ENCODE results near the gene SLC25A30.
"Not testable (repeated sequence)": the region's sequence is repeated elsewhere in the genome, so short reads cannot be mapped to it uniquely, and the experiment has no call there.

SLC25A30 gene

GRCh38 chr13:45386892-45387575 lies 31.1 kb downstream of the SLC25A30 start:
- not testable (repeated sequence) for H3K4me3 ChIP-seq (ENCODE audit: low read depth in 1 of 2, low read length in 2 of 2); H3K36me3 ChIP-seq (ENCODE audit: insufficient read depth, low read length); H3K27me3 ChIP-seq (ENCODE audit: control insufficient read depth in 1 of 2, insufficient read depth in 2 of 2, low read length in 2 of 2)

GRCh38 chr13:45385907-45386553 lies 32.1 kb downstream of the SLC25A30 start:
- H3K27ac ChIP-seq (ENCODE audit: low read depth, low read length): no peak overlapping the region
- no peak overlapping the region for H3K4me3 ChIP-seq (ENCODE audit: low read depth in 1 of 2, low read length in 2 of 2)
- no peaks in the 10 kb centered on the region for H3K36me3 ChIP-seq (ENCODE audit: insufficient read depth, low read length)

More at GRCh38 chr13:45386892-45387575, 31.1 kb downstream of the SLC25A30 start:
- not testable (repeated sequence) for H3K9me3 ChIP-seq (ENCODE audit: low read length); H3K4me1 ChIP-seq (ENCODE audit: insufficient read depth, low read length); H3K27ac ChIP-seq (ENCODE audit: low read depth, low read length); H3K9ac ChIP-seq (ENCODE audit: low read length)

GRCh38 chr13:45385320-45385719 lies 32.9 kb downstream of the SLC25A30 start:
- Histone ChIP-seq H3K9me3 (ENCODE audit: low read length) (no peaks in the 10 kb centered on the region), H3K36me3 (ENCODE audit: insufficient read depth, low read length) (no peaks in the 10 kb centered on the region), H3K4me3 (ENCODE audit: low read depth in 1 of 2, low read length in 2 of 2) (no peak overlapping the region), H3K27ac (ENCODE audit: low read depth, low read length) (no peak overlapping the region), H3K4me1 (ENCODE audit: insufficient read depth, low read length) (no peaks in the 10 kb centered on the region), H3K9ac (ENCODE audit: low read length) (no peak overlapping the region), H3K27me3 (ENCODE audit: control insufficient read depth in 1 of 2, insufficient read depth in 2 of 2, low read length in 2 of 2) (no peaks in the 10 kb centered on the region)

More at GRCh38 chr13:45385907-45386553, 32.1 kb downstream of the SLC25A30 start:
- no peaks in the 10 kb centered on the region for H3K4me1 ChIP-seq (ENCODE audit: insufficient read depth, low read length)
- no peaks in the 10 kb centered on the region for H3K9me3 ChIP-seq (ENCODE audit: low read length)
- H3K27me3 ChIP-seq (ENCODE audit: control insufficient read depth in 1 of 2, insufficient read depth in 2 of 2, low read length in 2 of 2): no peaks in the 10 kb centered on the region
- no peak overlapping the region for H3K9ac ChIP-seq (ENCODE audit: low read length)

GRCh38 chr13:45384474-45385174 lies 33.5 kb downstream of the SLC25A30 start:
- H3K9me3 ChIP-seq (ENCODE audit: low read length): no peaks in the 10 kb centered on the region
- no peak overlapping the region for H3K9ac ChIP-seq (ENCODE audit: low read length)
- no peaks in the 10 kb centered on the region for H3K36me3 ChIP-seq (ENCODE audit: insufficient read depth, low read length)
- H3K27ac ChIP-seq (ENCODE audit: low read depth, low read length): no peak overlapping the region
- no peaks in the 10 kb centered on the region for H3K4me1 ChIP-seq (ENCODE audit: insufficient read depth, low read length)
- H3K27me3 ChIP-seq (ENCODE audit: control insufficient read depth in 1 of 2, insufficient read depth in 2 of 2, low read length in 2 of 2): no peaks in the 10 kb centered on the region
- no peak overlapping the region for H3K4me3 ChIP-seq (ENCODE audit: low read depth in 1 of 2, low read length in 2 of 2)

GRCh38 chr13:45382739-45383138 lies 35.4 kb downstream of the SLC25A30 start:
- H3K36me3 ChIP-seq (ENCODE audit: insufficient read depth, low read length); H3K4me3 ChIP-seq (ENCODE audit: low read depth in 1 of 2, low read length in 2 of 2): not testable (repeated sequence)

GRCh38 chr13:45381196-45381595 lies 37.0 kb downstream of the SLC25A30 start:
- H3K27ac ChIP-seq (ENCODE audit: low read depth, low read length): no peak overlapping the region
- H3K9ac ChIP-seq (ENCODE audit: low read length): no peak overlapping the region
- H3K36me3 ChIP-seq (ENCODE audit: insufficient read depth, low read length): no peaks in the 10 kb centered on the region
- no peaks in the 10 kb centered on the region for H3K9me3 ChIP-seq (ENCODE audit: low read length)
- no peaks in the 10 kb centered on the region for H3K4me1 ChIP-seq (ENCODE audit: insufficient read depth, low read length)
- H3K27me3 ChIP-seq (ENCODE audit: control insufficient read depth in 1 of 2, insufficient read depth in 2 of 2, low read length in 2 of 2): no peaks in the 10 kb centered on the region
- no peak overlapping the region for H3K4me3 ChIP-seq (ENCODE audit: low read depth in 1 of 2, low read length in 2 of 2)

More at GRCh38 chr13:45382739-45383138, 35.4 kb downstream of the SLC25A30 start:
- not testable (repeated sequence) for H3K9ac ChIP-seq (ENCODE audit: low read length); H3K4me1 ChIP-seq (ENCODE audit: insufficient read depth, low read length); H3K27me3 ChIP-seq (ENCODE audit: control insufficient read depth in 1 of 2, insufficient read depth in 2 of 2, low read length in 2 of 2); H3K9me3 ChIP-seq (ENCODE audit: low read length); H3K27ac ChIP-seq (ENCODE audit: low read depth, low read length)

GRCh38 chr13:45380708-45381107 lies 37.5 kb downstream of the SLC25A30 start:
- not testable (repeated sequence) for H3K27me3 ChIP-seq (ENCODE audit: control insufficient read depth in 1 of 2, insufficient read depth in 2 of 2, low read length in 2 of 2); H3K9me3 ChIP-seq (ENCODE audit: low read length); H3K27ac ChIP-seq (ENCODE audit: low read depth, low read length); H3K9ac ChIP-seq (ENCODE audit: low read length); H3K36me3 ChIP-seq (ENCODE audit: insufficient read depth, low read length); H3K4me1 ChIP-seq (ENCODE audit: insufficient read depth, low read length); H3K4me3 ChIP-seq (ENCODE audit: low read depth in 1 of 2, low read length in 2 of 2)

GRCh38 chr13:45379516-45379915 lies 38.7 kb downstream of the SLC25A30 start:
- H3K27ac ChIP-seq (ENCODE audit: low read depth, low read length): not testable (repeated sequence)

GRCh38 chr13:45378786-45379185 lies 39.4 kb downstream of the SLC25A30 start:
- H3K4me3 ChIP-seq (ENCODE audit: low read depth in 1 of 2, low read length in 2 of 2); H3K27me3 ChIP-seq (ENCODE audit: control insufficient read depth in 1 of 2, insufficient read depth in 2 of 2, low read length in 2 of 2); H3K4me1 ChIP-seq (ENCODE audit: insufficient read depth, low read length); H3K27ac ChIP-seq (ENCODE audit: low read depth, low read length); H3K9me3 ChIP-seq (ENCODE audit: low read length); H3K36me3 ChIP-seq (ENCODE audit: insufficient read depth, low read length); H3K9ac ChIP-seq (ENCODE audit: low read length): not testable (repeated sequence)

More at GRCh38 chr13:45379516-45379915, 38.7 kb downstream of the SLC25A30 start:
- H3K36me3 ChIP-seq (ENCODE audit: insufficient read depth, low read length); H3K4me1 ChIP-seq (ENCODE audit: insufficient read depth, low read length); H3K9me3 ChIP-seq (ENCODE audit: low read length); H3K9ac ChIP-seq (ENCODE audit: low read length); H3K4me3 ChIP-seq (ENCODE audit: low read depth in 1 of 2, low read length in 2 of 2); H3K27me3 ChIP-seq (ENCODE audit: control insufficient read depth in 1 of 2, insufficient read depth in 2 of 2, low read length in 2 of 2): not testable (repeated sequence)

- not testable (repeated sequence) for H3K27me3 ChIP-seq (ENCODE audit: control insufficient read depth in 1 of 2, insufficient read depth in 2 of 2, low read length in 2 of 2); H3K36me3 ChIP-seq (ENCODE audit: insufficient read depth, low read length); H3K4me1 ChIP-seq (ENCODE audit: insufficient read depth, low read length); H3K9ac ChIP-seq (ENCODE audit: low read length); H3K4me3 ChIP-seq (ENCODE audit: low read depth in 1 of 2, low read length in 2 of 2); H3K27ac ChIP-seq (ENCODE audit: low read depth, low read length); H3K9me3 ChIP-seq (ENCODE audit: low read length)
Measured at GRCh38 chr13:45377314-45377713, 40.9 kb downstream of the SLC25A30 start.

- not testable (repeated sequence) for H3K9me3 ChIP-seq (ENCODE audit: low read length); H3K4me1 ChIP-seq (ENCODE audit: insufficient read depth, low read length); H3K36me3 ChIP-seq (ENCODE audit: insufficient read depth, low read length); H3K4me3 ChIP-seq (ENCODE audit: low read depth in 1 of 2, low read length in 2 of 2); H3K27me3 ChIP-seq (ENCODE audit: control insufficient read depth in 1 of 2, insufficient read depth in 2 of 2, low read length in 2 of 2); H3K9ac ChIP-seq (ENCODE audit: low read length); H3K27ac ChIP-seq (ENCODE audit: low read depth, low read length)
Measured at GRCh38 chr13:45376651-45377050, 41.5 kb downstream of the SLC25A30 start.

Measured in muscle layer of colon (tissue), 2 donors.